NCI-H345 treated with DMSO at 0.1 percent for 48 hours (cell line): ENCODE results near the gene CCDC137.
"Not testable (repeated sequence)": the region's sequence is repeated elsewhere in the genome, so short reads cannot be mapped to it uniquely, and the experiment has no call there.

Source experiments
- DNase-seq: peaks from one replicate; lab custom pipeline; 2025; ENCODE audit not compliant: unreplicated experiment; lab: John Stamatoyannopoulos, UW

The CCDC137 gene

GRCh38 chr17:81650951-81651350 is 15.6 kb upstream of the CCDC137 start:
- DNase-seq = no peak

DNA sequence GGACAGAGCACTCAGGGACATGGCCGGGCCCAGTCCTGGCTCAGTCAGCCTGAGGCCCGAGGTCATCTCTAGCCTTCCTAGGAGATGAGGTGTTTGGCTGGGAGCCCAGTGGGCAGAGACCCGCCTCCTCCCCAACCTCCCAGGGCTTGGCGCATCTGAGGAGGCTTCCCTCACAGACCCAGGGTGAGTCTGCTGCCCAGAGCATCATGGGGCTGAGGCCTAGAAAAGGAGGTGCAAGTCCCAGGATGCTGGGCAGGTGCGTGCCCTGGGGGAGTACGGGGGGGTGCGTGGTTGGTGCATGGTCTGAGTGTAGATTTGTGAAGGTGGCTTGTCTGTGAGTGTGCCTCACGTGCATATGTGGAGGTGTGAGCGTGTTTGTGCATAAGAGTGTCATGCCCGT is 14.8 kb upstream of the CCDC137 start:
- no peak for DNase-seq

DNA sequence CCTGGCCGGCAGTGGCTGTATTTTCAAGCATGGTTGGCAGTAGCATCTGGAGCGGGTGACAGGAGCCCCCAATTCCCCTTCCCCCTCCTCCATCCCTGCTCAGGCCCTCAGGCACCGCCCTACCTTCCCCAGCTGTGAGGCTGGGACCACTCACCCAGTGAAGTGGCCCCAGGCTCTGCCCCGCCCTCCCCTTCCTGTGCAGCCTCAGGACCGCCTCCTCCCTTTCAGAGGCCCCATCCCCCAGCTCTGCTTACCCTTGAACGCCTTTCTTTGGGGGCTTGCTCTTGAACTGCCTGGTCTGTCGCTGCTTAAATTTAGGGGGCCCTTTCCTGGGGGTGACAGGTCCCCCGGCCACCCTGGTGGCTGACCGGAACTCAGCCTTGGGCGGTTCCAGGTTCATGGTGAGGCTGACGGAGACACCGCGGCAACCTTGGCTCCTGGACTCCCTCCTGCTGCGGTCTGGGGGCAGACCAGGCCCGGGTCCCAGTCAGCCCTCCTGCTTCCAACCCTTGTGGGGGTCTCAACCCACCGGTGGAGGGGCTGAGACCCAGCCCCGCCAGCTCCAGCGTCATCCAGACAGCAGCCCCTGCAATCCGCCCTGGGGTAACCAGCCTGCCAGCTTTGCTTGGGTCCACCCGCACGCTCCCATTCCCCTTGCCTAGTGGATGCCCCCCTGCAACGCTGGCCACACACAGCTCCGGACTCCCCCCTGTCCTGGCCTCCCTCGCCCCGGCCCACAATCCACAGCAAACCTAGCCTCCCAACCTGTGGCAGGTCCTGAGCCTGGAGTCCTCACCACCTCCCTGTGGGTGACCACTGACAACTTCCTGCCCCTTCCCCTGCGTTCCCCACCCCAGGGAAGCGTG is 13.4 kb upstream of the CCDC137 start:
- DNase-seq = no peak

GRCh38 chr17:81655378-81656117 is 11.0 kb upstream of the CCDC137 start:
- DNase-seq = no peak

- no peak for DNase-seq
Observed at GRCh38 chr17:81656118-81656743, 10.3 kb upstream of the CCDC137 start, which contains the start of gene PDE6G. Gene PDE6G, minus strand, starts transcription at chr17:81656542. Its CDS starts 3,237 bp downstream, at chr17:81653305.

DNA sequence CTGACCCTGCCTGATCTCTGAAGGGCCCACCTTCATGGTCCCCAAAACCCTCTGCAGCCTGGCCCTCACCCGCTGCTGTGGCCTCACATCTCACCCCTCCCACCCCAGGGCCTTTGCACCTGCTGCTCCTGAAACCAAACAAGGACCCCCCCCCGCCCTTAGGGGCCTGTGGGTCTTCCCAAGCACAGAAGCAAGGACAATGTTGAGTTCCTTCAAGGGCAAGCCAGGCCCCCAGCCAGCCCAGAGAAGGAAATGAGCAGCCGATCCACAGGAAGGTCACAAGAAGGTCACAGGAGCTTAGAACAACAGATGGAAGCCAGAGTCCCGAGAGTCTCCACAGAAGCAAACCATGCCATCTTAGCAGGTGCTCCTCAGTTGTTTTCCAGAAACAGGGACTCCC is 9.7 kb upstream of the CCDC137 start:
- DNase-seq = no peak

GRCh38 chr17:81659038-81659437 is 7.5 kb upstream of the CCDC137 start:
- no peak for DNase-seq

DNA sequence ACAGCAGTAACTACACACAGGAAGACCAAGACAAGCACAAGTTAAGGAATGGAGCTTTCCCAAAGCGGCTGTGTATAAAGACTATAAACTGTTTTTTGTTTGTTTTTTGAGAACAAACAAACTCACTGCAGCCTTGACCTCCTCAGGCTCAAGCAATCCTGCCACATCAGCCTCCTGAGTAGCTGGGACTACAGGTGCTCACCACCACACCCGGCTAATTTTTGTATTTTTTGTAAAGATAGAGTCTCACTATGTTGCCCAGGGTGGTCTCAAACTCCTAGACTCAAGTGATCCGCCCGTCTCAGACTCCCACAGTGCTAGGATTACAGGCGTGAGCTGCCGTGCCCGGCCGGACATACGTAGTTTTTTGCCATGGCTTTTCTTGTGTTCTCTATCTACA is 6.1 kb upstream of the CCDC137 start:
- DNase-seq = no peak

DNA sequence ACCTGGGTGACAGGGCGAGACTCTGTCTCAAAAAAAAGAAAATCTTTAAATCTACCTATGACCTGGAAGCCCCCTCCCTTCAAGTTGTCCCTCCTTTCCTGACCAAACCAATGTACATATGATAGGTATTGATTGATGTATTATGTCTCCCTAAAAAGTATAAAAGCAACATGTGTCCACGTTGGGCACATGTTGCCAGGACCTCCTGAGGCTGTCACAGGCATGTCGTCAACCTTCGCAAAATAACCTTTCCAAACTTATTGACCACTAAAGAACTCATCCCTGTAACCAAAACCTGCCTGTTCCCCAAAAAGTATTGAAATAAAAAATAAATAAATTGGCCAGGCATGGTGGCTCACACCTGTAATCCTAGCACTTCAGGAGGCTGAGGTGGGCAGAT is 4.5 kb upstream of the CCDC137 start:
- no peak for DNase-seq

DNA sequence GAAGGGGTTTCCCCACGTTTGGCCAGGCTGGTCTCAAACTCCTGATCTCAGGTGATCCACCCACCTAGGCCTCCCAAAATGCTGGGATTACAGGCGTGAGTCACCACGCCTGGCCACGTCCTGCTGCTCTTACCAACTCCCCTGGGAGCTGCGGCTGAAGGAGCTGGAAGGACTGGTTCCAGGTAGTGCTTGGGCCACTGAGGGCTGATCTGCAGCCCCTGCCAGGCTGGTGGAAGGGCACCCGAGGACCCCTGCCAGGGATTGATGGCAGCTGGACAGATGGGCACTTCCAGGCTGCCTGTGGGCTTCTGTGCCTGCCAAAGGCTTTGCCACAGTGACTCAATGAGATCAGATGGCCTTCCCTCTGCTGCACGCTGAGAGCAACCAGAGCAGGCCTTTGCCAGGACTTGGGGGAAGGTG is 2.5 kb upstream of the CCDC137 start:
- DNase-seq = no peak

DNA sequence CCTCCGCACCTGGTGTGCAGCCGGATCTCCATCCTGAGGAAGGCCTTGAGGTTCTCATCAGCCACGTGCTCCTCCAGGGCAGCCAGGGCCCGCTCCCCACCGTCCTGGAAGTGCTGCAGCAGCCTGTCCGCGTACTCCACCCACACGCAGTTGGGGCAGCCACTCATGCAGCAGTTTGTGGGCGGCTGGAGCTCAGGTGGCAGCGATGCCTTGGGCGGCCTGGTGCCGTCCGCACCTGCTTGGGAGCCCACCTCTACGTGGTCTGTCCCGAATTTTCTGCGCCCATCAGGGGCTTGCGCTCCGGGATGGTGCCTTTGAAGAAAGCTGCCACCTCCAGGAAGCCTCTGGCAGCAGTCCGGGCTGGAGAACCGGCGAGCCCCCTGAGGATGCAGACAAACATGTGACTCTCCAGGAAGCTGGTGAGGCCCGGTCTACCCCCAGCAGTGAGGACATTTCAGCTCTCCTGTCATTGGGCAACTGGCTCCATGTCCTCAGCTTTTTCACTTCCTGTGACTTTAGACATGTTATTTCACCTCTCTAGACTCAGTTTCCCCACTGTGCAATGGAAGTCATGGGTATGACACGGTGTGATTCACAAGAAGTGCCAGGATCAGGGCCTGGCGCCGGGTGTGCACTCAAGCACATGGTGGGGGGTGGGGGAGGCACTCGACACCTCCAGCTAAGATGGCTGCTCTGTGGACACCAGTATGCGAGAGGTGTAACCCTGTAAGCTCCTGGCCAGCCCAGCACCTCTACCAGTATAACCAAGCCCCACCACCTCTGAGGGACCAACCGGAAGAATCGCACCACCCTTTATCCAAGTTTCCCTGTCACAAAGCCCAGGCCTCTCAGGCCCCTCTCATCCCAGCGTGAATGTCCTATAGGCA is 1.1 kb upstream of the CCDC137 start:
- DNase-seq = no peak

DNA sequence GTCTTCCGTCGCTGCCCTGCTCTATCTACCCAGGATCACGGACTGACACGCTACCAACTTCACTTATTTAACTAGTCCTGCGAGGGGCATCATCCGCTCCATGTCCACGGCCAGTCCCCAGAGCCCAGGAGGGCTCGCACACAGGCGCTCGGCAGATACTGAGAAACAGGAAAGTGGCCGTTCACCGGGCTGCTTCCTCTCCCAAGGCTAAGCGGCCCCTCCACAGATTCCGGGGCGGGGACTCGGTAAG is 520 bp upstream of the CCDC137 start:
- no peak for DNase-seq

DNA sequence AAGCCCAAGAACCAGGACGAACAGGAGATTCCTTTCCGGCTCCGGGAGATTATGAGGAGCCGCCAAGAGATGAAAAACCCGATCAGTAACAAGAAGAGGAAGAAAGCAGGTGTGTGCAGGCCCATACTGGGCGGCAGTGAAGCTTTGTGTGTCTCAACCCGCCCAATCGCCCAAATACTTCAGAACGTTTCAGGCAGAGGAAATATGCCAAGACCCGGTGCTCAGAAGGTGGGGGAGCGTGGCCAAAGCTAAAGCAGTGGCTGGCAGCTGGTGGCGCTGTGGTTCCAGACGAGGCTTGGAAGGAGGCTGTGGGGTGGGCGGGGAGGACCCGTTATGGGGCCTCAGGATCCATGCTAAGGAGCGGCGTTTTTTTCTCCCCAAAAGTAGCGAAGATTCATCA is 1.2 kb downstream of the CCDC137 start:
- no peak for DNase-seq

GRCh38 chr17:81672504-81672903 is 6.0 kb downstream of the CCDC137 start:
- no peak for DNase-seq

GRCh38 chr17:81672954-81673353 is 6.4 kb downstream of the CCDC137 start:
- DNase-seq = no peak

DNA sequence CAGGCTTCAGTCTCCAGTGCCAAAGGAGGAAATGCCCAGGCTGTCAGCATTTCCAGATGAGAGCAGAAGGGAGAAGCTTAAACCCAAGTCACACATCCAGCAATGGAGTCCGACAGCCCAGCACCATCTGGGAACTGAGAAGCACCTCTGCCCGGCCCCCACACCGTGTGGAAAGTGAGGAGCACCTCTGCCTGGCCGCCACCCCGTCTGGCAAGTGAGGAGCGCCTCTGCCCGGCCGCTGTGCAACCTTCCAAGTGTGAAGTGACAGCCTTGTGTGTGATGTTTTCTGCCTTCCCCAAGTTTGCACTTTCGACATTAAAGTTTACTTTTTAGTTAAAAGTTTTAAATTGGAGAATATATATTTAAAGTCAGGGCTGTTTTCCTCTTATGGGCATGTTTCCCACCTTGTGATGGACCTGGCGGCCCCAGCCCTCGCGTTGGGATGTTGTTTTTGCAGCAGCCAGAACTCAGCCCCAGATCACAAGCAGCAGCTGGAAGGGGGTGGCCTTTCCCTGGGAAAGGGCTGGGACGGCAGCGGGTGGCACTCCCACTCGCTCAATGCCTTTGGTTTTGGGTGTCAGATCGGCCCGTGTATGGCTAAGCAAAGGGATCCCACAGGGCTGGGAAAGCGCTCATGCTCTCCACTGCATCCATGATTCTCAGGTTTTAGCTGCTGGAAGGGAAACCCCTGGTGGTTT is 7.2 kb downstream of the CCDC137 start:
- DNase-seq = no peak

- DNase-seq = not testable (repeated sequence)
Observed at GRCh38 chr17:81675515-81676221, 9.1 kb downstream of the CCDC137 start.

DNA sequence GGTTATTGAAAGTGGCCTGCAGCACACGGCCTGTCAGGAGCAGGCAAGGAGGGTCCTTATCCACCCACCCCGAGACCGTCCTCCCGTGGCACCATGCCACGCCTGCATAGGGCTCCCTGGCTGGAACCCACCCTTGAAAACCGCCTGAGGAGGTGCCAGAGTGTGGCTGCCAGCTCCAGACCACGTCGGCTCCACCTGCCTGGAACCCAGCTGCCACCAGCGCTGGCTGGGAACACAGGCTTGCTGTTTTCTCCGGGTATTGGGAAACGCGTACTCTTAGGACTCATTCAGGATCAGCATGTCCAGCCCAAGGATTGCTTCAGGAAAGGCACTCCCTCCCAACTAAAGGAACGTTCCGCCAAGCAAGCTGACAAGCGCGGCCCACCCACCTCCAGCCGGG is 10.4 kb downstream of the CCDC137 start:
- DNase-seq = no peak

DNA sequence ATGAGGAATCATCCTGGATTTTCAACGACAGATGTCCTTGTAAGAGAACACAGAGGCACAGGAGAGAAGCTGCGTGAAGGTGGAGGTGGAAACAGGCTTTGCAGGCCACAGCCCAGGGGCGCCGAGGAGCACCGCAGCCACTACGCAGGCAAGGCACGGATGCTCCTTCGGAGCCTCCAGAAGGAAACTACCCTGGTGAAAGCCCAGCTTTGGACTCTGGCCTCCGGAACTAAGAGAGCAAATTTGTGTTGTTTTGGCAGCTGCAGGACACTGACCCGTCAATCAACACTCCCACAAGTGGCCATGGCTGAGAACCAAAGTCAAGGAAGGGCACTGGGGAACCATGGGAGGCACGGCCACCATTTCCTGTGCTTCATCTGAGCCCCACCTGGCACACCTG is 13.6 kb downstream of the CCDC137 start:
- DNase-seq = no peak

- peak; percentile 92 for DNase-seq
Observed at GRCh38 chr17:81681672-81682071, 15.1 kb downstream of the CCDC137 start.
